Endodermal cell (in vitro differentiated cells): ENCODE results near the gene ENPEP. TPM values are rescaled to one million over a fixed set of nuclear protein-coding genes. Genes with fewer than 3 reads are reported as not detected.

ENCODE experiments used
- DNase-seq: peaks from one replicate; pipeline ENCODE4 v3.0.0-alpha.2; 2017
- H3K27ac ChIP-seq: 2 replicates; pipeline ENCODE4 v1.5.1; 2013; ENCODE audit warnings: mild to moderate bottlenecking, low read depth, low read length, moderate library complexity
- H3K27me3 ChIP-seq: 2 replicates; pipeline ENCODE4 v1.6.1; 2013; ENCODE audit warnings: mild to moderate bottlenecking, low read length, moderate library complexity; ENCODE audit not compliant: insufficient read depth, control insufficient read depth, poor library complexity, severe bottlenecking
- H3K36me3 ChIP-seq: 2 replicates; pipeline ENCODE4 v1.7.0; 2013; ENCODE audit warnings: mild to moderate bottlenecking, low read length, moderate library complexity; ENCODE audit not compliant: control insufficient read depth, insufficient read depth
- H3K4me1 ChIP-seq: one replicate; pipeline ENCODE4 v1.7.0; 2013; ENCODE audit warnings: low read length; ENCODE audit not compliant: control insufficient read depth, insufficient read depth
- H3K4me3 ChIP-seq: 2 replicates; pipeline ENCODE4 v1.5.1; 2013; ENCODE audit warnings: mild to moderate bottlenecking, low read length, moderate library complexity
- H3K9ac ChIP-seq: 2 replicates; pipeline ENCODE4 v1.6.1; 2013; ENCODE audit warnings: mild to moderate bottlenecking, low read length, moderate library complexity; ENCODE audit not compliant: poor library complexity, severe bottlenecking; ENCODE audit errors: extremely low read depth
- H3K9me3 ChIP-seq: 2 replicates; pipeline ENCODE4 v1.6.1; 2013; ENCODE audit warnings: mild to moderate bottlenecking, low read length, moderate library complexity; ENCODE audit not compliant: control insufficient read depth
- H3K27ac Mint-ChIP-seq: 2 replicates; pipeline ENCODE4 v1.8.0; 2020; ENCODE audit warnings: mixed read lengths
- H3K27me3 Mint-ChIP-seq: 2 replicates; pipeline ENCODE4 v1.8.0; 2021; ENCODE audit warnings: mild to moderate bottlenecking, mixed read lengths; ENCODE audit not compliant: insufficient read depth
- H3K36me3 Mint-ChIP-seq: 2 replicates; pipeline ENCODE4 v1.8.0; 2020; ENCODE audit warnings: low read depth, mixed read lengths
- H3K4me1 Mint-ChIP-seq: 2 replicates; pipeline ENCODE4 v1.8.0; 2020; ENCODE audit warnings: mixed read lengths
- H3K4me3 Mint-ChIP-seq: 2 replicates; pipeline ENCODE4 v1.8.0; 2020; ENCODE audit warnings: mild to moderate bottlenecking, moderate library complexity, mixed read lengths
- H3K9me3 Mint-ChIP-seq: 2 replicates; pipeline ENCODE4 v1.8.0; 2020; ENCODE audit warnings: mild to moderate bottlenecking, mixed read lengths
- CTCF ChIP-seq: fragments of 200-600 bp; sonication (generic); conservative IDR thresholded peaks from 2 replicates; pipeline ENCODE4 v1.5.0; 2021; ENCODE audit warnings: antibody characterized with exemption, mild to moderate bottlenecking
- WGBS, 2 experiments: methylation state at CpG; one replicate each; pipeline versions ENCODE4 v1.1.5 to v1.1.7; 2013; ENCODE audit warnings: missing lambda C conversion rate in 2 of 2, mixed read lengths in 1 of 2; ENCODE audit not compliant: insufficient coverage in 1 of 2, insufficient read length in 1 of 2; 5-methylcytosine and 5-hydroxymethylcytosine counted together
- total RNA-seq, 2 donors: library from RNA; stranded (reverse); fragmentation: NEBNext Ultra II Directional in 1 of 2; extraction: Animal tissue kit (Norgen Biotek cat#: 25700) in 1 of 2; gene quantifications; 2 replicates in 1 of 2; 3 replicates in 1 of 2; pipeline ENCODE4 v1.2.1, GENCODE V29; 2021

Gene ENPEP
- total RNA-seq, 2 donors from 2014 or later: 4.6 to 9.4 TPM

- H3K4me1 Mint-ChIP-seq: no peaks in the 10 kb centered on the region
- no peak overlapping the region for H3K27ac ChIP-seq
- H3K4me1 ChIP-seq: no peaks in the 10 kb centered on the region
- no peaks in the 10 kb centered on the region for H3K27me3 ChIP-seq
- no peak overlapping the region for H3K9ac ChIP-seq
- H3K4me3 Mint-ChIP-seq: no peak overlapping the region
- H3K27me3 Mint-ChIP-seq: no peaks in the 10 kb centered on the region
- no peak overlapping the region for H3K27ac Mint-ChIP-seq
- H3K36me3 Mint-ChIP-seq: no peaks in the 10 kb centered on the region
- no peak for TF ChIP-seq CTCF
- no peak for DNase-seq
- no peaks in the 10 kb centered on the region for H3K9me3 Mint-ChIP-seq
- H3K36me3 ChIP-seq: no peaks in the 10 kb centered on the region
- no peaks in the 10 kb centered on the region for H3K9me3 ChIP-seq
- H3K4me3 ChIP-seq: no peak overlapping the region
Measured at GRCh38 chr4:110544594-110544993, 68.6 kb downstream of the ENPEP start.

- no peaks in the 10 kb centered on the region for H3K9me3 Mint-ChIP-seq
- no peak for TF ChIP-seq CTCF
- Histone ChIP-seq H3K27ac (no peak overlapping the region), H3K27me3 (no peaks in the 10 kb centered on the region), H3K9me3 (no peaks in the 10 kb centered on the region), H3K36me3 (no peaks in the 10 kb centered on the region), H3K4me3 (no peak overlapping the region), H3K4me1 (no peaks in the 10 kb centered on the region), H3K9ac (no peak overlapping the region)
- H3K27me3 Mint-ChIP-seq: no peaks in the 10 kb centered on the region
- no peak for DNase-seq
- H3K36me3 Mint-ChIP-seq: no peaks in the 10 kb centered on the region
- H3K4me3 Mint-ChIP-seq: no peak overlapping the region
- peaks cover 2% of the 10 kb centered on the region for H3K4me1 Mint-ChIP-seq
- H3K27ac Mint-ChIP-seq: no peak overlapping the region
- WGBS, 2 experiments: 100% methylated on average over 1 of the region's 1 CpG; no CpG with 5 or more reads in 1 of the 2 experiments
Measured at GRCh38 chr4:110550260-110550659, 74.3 kb downstream of the ENPEP start.

GRCh38 chr4:110553197-110553596 lies 77.2 kb downstream of the ENPEP start:
- TF ChIP-seq CTCF: no peak
- 82 to 95% methylated on average over 2 of the region's 2 CpGs for WGBS, 2 experiments
- Histone ChIP-seq H3K36me3 (no peaks in the 10 kb centered on the region), H3K27ac (no peak overlapping the region), H3K9ac (no peak overlapping the region), H3K27me3 (no peaks in the 10 kb centered on the region), H3K9me3 (no peaks in the 10 kb centered on the region), H3K4me1 (no peaks in the 10 kb centered on the region), H3K4me3 (no peak overlapping the region)
- H3K4me3 Mint-ChIP-seq: no peak overlapping the region
- H3K36me3 Mint-ChIP-seq: no peaks in the 10 kb centered on the region
- H3K27ac Mint-ChIP-seq: no peak overlapping the region
- H3K4me1 Mint-ChIP-seq: peaks cover 2% of the 10 kb centered on the region
- H3K9me3 Mint-ChIP-seq: no peaks in the 10 kb centered on the region
- DNase-seq: no peak
- no peaks in the 10 kb centered on the region for H3K27me3 Mint-ChIP-seq
